ENCODE measurements around the gene IFIT5. TPM values are rescaled to one million over a fixed set of nuclear protein-coding genes. Genes with fewer than 3 reads are reported as not detected.

Gene IFIT5
- total and polyA plus RNA-seq, 4 donors, result 13.3 to 19.0 (median 16.4) TPM

DNA sequence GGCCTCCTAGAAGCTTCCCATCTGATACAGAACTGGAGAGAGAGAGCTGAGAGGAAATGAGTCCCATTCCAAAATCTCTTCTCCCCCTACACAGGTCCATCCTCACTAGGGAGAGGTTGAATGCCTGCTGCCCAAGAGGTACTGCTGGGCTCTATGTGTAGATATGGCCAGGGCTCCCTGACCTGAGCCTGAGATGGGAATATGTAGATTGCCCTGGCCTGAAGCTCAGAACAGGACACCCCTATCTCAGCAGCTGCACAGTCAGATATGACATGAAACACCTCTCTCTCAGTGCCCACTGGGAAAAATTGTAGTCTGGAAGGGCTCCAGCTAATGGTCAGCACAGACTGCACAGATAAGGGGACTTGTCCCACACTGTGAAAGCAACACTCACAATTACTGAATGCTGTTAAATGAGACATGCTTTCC is 39.6 kb upstream of the IFIT5 start:
- H3K27me3 ChIP-seq (ENCODE audit: control insufficient read depth in 1 of 2, insufficient read depth in 2 of 2, low read length in 1 of 2), result no peaks in the 10 kb centered on the region
- peaks cover 6 to 7% of the 10 kb centered on the region in 2 donors for H3K4me1 ChIP-seq (ENCODE audit: control insufficient read depth in 1 of 2, insufficient read depth in 2 of 2, low read length in 2 of 2)
- DNase-seq (no peak), ATAC-seq (ENCODE audit: low FRiP score) (peak; percentile 55)
- no peaks in the 10 kb centered on the region for H3K9me3 ChIP-seq (ENCODE audit: control insufficient read depth, low read length)
- intact Hi-C loops (cut with DNase I), result loop anchor here (5.0 kb wide), 2 partner anchors 47 to 97 kb away; partner anchors contain the start of gene IFIT3 (in 1 of the 2)
- no peak overlapping the region for H3K4me3 ChIP-seq (ENCODE audit: low read length in 2 of 2)
- H3K27ac ChIP-seq (ENCODE audit: low read depth in 1 of 2, low read length in 2 of 2), result peak overlapping the region; percentile 88 to 92
- H3K36me3 ChIP-seq (ENCODE audit: control insufficient read depth in 1 of 2, insufficient read depth in 2 of 2, low read length in 1 of 2), result no peaks in the 10 kb centered on the region

DNA sequence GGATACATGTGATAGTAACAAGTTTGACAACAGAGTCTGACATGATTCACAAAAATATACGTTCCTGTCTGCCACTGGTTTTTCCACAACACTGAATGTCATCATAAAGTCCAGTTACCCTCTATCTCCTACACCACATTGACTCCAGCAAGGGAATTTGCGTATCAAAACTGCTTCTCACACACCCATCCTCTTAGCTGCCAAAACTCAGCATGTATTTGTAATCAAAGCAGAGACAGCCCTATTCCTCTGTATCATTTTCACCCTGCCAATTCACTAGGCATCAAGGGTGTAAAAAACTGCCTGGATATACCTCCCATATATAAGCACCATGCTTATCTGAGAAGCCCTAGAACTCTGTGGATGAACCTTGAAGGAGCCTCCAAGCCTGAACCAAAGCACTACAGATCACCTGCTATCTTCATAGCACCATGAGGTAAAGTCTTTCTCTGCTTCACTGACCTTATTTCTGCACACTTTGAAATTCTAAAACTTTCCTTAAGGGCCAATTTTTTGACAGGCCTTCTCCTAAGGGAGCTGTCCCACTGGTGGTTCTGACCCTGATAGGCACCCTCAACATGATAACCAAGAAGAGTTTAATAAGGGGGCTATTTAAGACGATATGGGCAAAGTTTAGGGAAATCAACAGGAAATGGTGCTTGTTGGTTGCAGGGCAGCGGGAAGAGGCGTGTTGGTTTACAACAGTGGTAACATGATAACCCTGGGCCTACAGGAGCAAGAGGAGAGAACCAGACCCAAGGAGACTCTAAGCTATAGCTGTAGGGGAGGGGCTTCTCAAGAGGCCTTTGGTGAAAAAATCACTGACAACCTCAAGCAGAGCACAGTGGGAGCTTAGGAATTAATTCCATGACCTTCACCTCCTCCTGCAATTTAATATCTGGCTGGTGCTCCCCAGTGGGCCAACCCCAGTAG is 36.4 kb upstream of the IFIT5 start, which contains the start of gene IFIT1B:
Gene IFIT1B, plus strand, starts transcription at position 352 of the 933 bp plus-strand sequence. Its CDS starts 80 bp downstream, at position 432.
- 94% methylated on average over 5 of the region's 5 CpGs for WGBS, 2 donors
- intact Hi-C loops (cut with DNase I), result no loop called here
- Histone ChIP-seq H3K4me1 (ENCODE audit: control insufficient read depth in 1 of 2, insufficient read depth in 2 of 2, low read length in 2 of 2) (peaks cover 6 to 7% of the 10 kb centered on the region in 2 donors), H3K27ac (ENCODE audit: low read depth in 1 of 2, low read length in 2 of 2) (no peak within 1 kb of the TSS), H3K9me3 (ENCODE audit: control insufficient read depth, low read length) (no peaks in the 10 kb centered on the region), H3K4me3 (ENCODE audit: low read length in 2 of 2) (no peak within 1 kb of the TSS), H3K36me3 (ENCODE audit: control insufficient read depth in 1 of 2, insufficient read depth in 2 of 2, low read length in 1 of 2) (no peaks in the 10 kb centered on the region), H3K27me3 (ENCODE audit: control insufficient read depth in 1 of 2, insufficient read depth in 2 of 2, low read length in 1 of 2) (no peaks in the 10 kb centered on the region)
- ATAC-seq (ENCODE audit: low FRiP score), result no peak
- no peak for DNase-seq

GRCh38 chr10:89379103-89379502 is 35.3 kb upstream of the IFIT5 start:
- no peak overlapping the region for H3K27ac ChIP-seq (ENCODE audit: low read depth in 1 of 2, low read length in 2 of 2)
- H3K9me3 ChIP-seq (ENCODE audit: control insufficient read depth, low read length), result no peaks in the 10 kb centered on the region
- ATAC-seq (ENCODE audit: low FRiP score), result no peak
- no peak overlapping the region for H3K4me3 ChIP-seq (ENCODE audit: low read length in 2 of 2)
- no peaks in the 10 kb centered on the region for H3K27me3 ChIP-seq (ENCODE audit: control insufficient read depth in 1 of 2, insufficient read depth in 2 of 2, low read length in 1 of 2)
- H3K36me3 ChIP-seq (ENCODE audit: control insufficient read depth in 1 of 2, insufficient read depth in 2 of 2, low read length in 1 of 2), result no peaks in the 10 kb centered on the region
- peaks cover 6 to 7% of the 10 kb centered on the region in 2 donors for H3K4me1 ChIP-seq (ENCODE audit: control insufficient read depth in 1 of 2, insufficient read depth in 2 of 2, low read length in 2 of 2)
- intact Hi-C loops (cut with DNase I), result no loop called here
- DNase-seq, result no peak

DNA sequence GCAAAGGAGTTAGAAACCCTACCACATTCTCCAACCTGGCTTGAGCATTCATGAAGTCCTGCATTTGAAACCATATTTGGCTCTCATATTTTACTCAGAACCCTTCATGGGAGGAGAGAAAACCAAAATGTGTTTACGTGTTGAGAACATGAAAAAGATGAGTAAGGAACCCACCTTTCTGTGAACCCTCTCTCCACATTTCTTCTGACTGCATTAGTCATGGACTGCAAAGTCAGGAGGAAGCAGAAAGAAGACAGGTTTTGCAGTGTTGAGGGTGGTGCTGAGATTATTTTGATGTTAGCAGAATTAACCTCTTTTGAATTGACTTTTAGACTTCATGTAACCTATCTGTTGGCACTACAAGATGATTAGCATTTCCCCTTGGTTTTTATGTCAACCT is 31.6 kb upstream of the IFIT5 start:
- intact Hi-C loops (cut with DNase I), result no loop called here

DNA sequence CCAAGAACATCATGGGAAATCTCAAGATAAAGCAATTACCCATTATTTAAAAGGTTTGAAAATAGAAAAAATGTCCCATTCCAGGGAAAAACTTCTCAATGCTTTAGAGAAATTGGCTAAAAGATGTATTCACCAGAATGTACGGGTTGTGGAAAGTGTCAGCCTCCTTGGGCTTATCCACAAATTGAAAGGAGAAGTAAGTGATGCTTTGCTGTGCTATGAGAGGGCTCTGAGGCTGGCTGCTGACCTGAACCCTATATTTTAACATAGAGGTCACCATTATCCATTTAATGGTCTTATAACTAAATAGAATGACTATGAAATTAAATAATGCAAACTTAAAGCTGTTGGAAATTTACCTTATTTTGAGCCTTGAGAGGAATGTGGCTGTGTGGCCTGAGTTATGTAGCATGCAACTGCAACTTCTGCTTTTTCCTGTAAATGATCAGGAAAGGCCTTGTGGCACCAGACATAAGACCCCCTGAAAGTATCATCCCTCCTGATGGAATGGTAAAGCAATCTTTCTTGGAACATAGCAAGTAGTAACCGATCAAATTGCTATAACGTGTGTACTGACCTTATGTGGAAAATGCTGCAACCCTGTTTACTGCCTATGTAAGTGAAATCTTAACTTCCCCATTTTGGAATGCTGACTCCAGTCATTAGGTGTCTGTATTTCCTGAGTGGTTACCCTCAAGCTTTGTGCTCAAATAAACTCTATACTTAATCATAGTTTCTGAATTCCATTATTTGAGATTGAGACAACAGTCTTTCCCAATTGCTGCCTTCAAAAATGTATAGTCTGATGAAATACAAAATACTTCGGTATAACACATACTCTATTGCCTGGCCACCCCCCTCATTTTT is 29.7 kb upstream of the IFIT5 start:
- 82 to 93% methylated on average over 4 of the region's 4 CpGs for WGBS, 2 donors
- Histone ChIP-seq H3K4me1 (ENCODE audit: control insufficient read depth in 1 of 2, insufficient read depth in 2 of 2, low read length in 2 of 2) (no peaks in the 10 kb centered on the region), H3K27me3 (ENCODE audit: control insufficient read depth in 1 of 2, insufficient read depth in 2 of 2, low read length in 1 of 2) (no peaks in the 10 kb centered on the region), H3K4me3 (ENCODE audit: low read length in 2 of 2) (no peak overlapping the region), H3K27ac (ENCODE audit: low read depth in 1 of 2, low read length in 2 of 2) (no peak overlapping the region), H3K9me3 (ENCODE audit: control insufficient read depth, low read length) (no peaks in the 10 kb centered on the region), H3K36me3 (ENCODE audit: control insufficient read depth in 1 of 2, insufficient read depth in 2 of 2, low read length in 1 of 2) (no peaks in the 10 kb centered on the region)
- DNase-seq (no peak), ATAC-seq (ENCODE audit: low FRiP score) (no peak)
- intact Hi-C loops (cut with DNase I), result no loop called here

More for the DNA sequence above, 31.6 kb upstream of the IFIT5 start:
- no peak for DNase-seq
- H3K4me3 ChIP-seq (ENCODE audit: low read length in 2 of 2), result no peak overlapping the region
- no peaks in the 10 kb centered on the region for H3K9me3 ChIP-seq (ENCODE audit: control insufficient read depth, low read length)
- ATAC-seq (ENCODE audit: low FRiP score), result no peak
- no peaks in the 10 kb centered on the region for H3K4me1 ChIP-seq (ENCODE audit: control insufficient read depth in 1 of 2, insufficient read depth in 2 of 2, low read length in 2 of 2)
- 85 to 88% methylated on average over 1 of the region's 1 CpG for WGBS, 2 donors
- no peaks in the 10 kb centered on the region for H3K36me3 ChIP-seq (ENCODE audit: control insufficient read depth in 1 of 2, insufficient read depth in 2 of 2, low read length in 1 of 2)
- no peak overlapping the region for H3K27ac ChIP-seq (ENCODE audit: low read depth in 1 of 2, low read length in 2 of 2)
- no peaks in the 10 kb centered on the region for H3K27me3 ChIP-seq (ENCODE audit: control insufficient read depth in 1 of 2, insufficient read depth in 2 of 2, low read length in 1 of 2)

GRCh38 chr10:89388806-89389205 is 25.6 kb upstream of the IFIT5 start:
- H3K4me1 ChIP-seq (ENCODE audit: control insufficient read depth in 1 of 2, insufficient read depth in 2 of 2, low read length in 2 of 2), result peaks cover 1 to 3% of the 10 kb centered on the region in 2 donors
- 31 to 42% methylated on average over 2 of the region's 2 CpGs for WGBS, 2 donors
- intact Hi-C loops (cut with DNase I), result no loop called here
- H3K27ac ChIP-seq (ENCODE audit: low read depth in 1 of 2, low read length in 2 of 2), result no peak overlapping the region
- ATAC-seq (ENCODE audit: low FRiP score) (no peak), DNase-seq (no peak)
- H3K4me3 ChIP-seq (ENCODE audit: low read length in 2 of 2), result no peak overlapping the region
- no peaks in the 10 kb centered on the region for H3K36me3 ChIP-seq (ENCODE audit: control insufficient read depth in 1 of 2, insufficient read depth in 2 of 2, low read length in 1 of 2)
- no peaks in the 10 kb centered on the region for H3K27me3 ChIP-seq (ENCODE audit: control insufficient read depth in 1 of 2, insufficient read depth in 2 of 2, low read length in 1 of 2)
- no peaks in the 10 kb centered on the region for H3K9me3 ChIP-seq (ENCODE audit: control insufficient read depth, low read length)

- peaks cover 1 to 3% of the 10 kb centered on the region in 2 donors for H3K4me1 ChIP-seq (ENCODE audit: control insufficient read depth in 1 of 2, insufficient read depth in 2 of 2, low read length in 2 of 2)
- no peaks in the 10 kb centered on the region for H3K9me3 ChIP-seq (ENCODE audit: control insufficient read depth, low read length)
- no peak for ATAC-seq (ENCODE audit: low FRiP score)
- WGBS, 2 donors, result 83 to 86% methylated on average over 1 of the region's 1 CpG
- H3K27ac ChIP-seq (ENCODE audit: low read depth in 1 of 2, low read length in 2 of 2), result no peak overlapping the region
- no peaks in the 10 kb centered on the region for H3K36me3 ChIP-seq (ENCODE audit: control insufficient read depth in 1 of 2, insufficient read depth in 2 of 2, low read length in 1 of 2)
- intact Hi-C loops (cut with DNase I), result no loop called here
- no peak overlapping the region for H3K4me3 ChIP-seq (ENCODE audit: low read length in 2 of 2)
- DNase-seq, result no peak
- no peaks in the 10 kb centered on the region for H3K27me3 ChIP-seq (ENCODE audit: control insufficient read depth in 1 of 2, insufficient read depth in 2 of 2, low read length in 1 of 2)
Observed at GRCh38 chr10:89389254-89389653, 25.1 kb upstream of the IFIT5 start.

GRCh38 chr10:89390476-89391225 is 23.7 kb upstream of the IFIT5 start:
- Histone ChIP-seq H3K36me3 (ENCODE audit: control insufficient read depth in 1 of 2, insufficient read depth in 2 of 2, low read length in 1 of 2) (no peaks in the 10 kb centered on the region), H3K4me3 (ENCODE audit: low read length in 2 of 2) (no peak overlapping the region), H3K4me1 (ENCODE audit: control insufficient read depth in 1 of 2, insufficient read depth in 2 of 2, low read length in 2 of 2) (peaks cover 1 to 3% of the 10 kb centered on the region in 2 donors), H3K9me3 (ENCODE audit: control insufficient read depth, low read length) (no peaks in the 10 kb centered on the region), H3K27me3 (ENCODE audit: control insufficient read depth in 1 of 2, insufficient read depth in 2 of 2, low read length in 1 of 2) (no peaks in the 10 kb centered on the region), H3K27ac (ENCODE audit: low read depth in 1 of 2, low read length in 2 of 2) (no peak overlapping the region)
- DNase-seq, result no peak
- intact Hi-C loops (cut with DNase I), result no loop called here
- WGBS, 2 donors, result 83 to 84% methylated on average over 5 of the region's 5 CpGs
- no peak for ATAC-seq (ENCODE audit: low FRiP score)
